ENCODE measurements around the gene PAX6. TPM values are rescaled to one million over a fixed set of nuclear protein-coding genes. Genes with fewer than 3 reads are reported as not detected.

PAX6 gene
- total and polyA plus RNA-seq, 9 of the 15 experiments (the other 6 are each of a cell fraction or from before 2014, with no cell fraction given), result 1.5 to 10.9 (median 5.3) TPM

- TF ChIP-seq HDGF (IDR thresholded peaks at IDR 0.05), result no peak
- TF ChIP-seq FOS (IDR thresholded peaks at IDR 0.05; ENCODE audit: extremely low read depth, insufficient read length), result no peak
- TF ChIP-seq ATF2 (CRISPR knock-in tag; IDR thresholded peaks at IDR 0.05), result no peak
- TF ChIP-seq EGR1 (conservative IDR thresholded peaks at IDR 0.05), result peak; percentile 25; the same call in 1 of the 2 replicates
- TF ChIP-seq HMGN3 (IDR thresholded peaks at IDR 0.05; ENCODE audit: borderline replicate concordance, extremely low read depth, insufficient read length, low read depth, low read length), result no peak
- TF ChIP-seq CREB5 (CRISPR knock-in tag; IDR thresholded peaks at IDR 0.05), result no peak
- no peak for TF ChIP-seq HMGXB4 (CRISPR knock-in tag; IDR thresholded peaks at IDR 0.05)
- TF ChIP-seq RBM25 (IDR thresholded peaks at IDR 0.05; ENCODE audit: low read depth, low read length, severe bottlenecking), result no peak
- TF ChIP-seq ZNF134 (CRISPR knock-in tag; conservative IDR thresholded peaks at IDR 0.05), result no peak
- TF ChIP-seq MAZ (CRISPR knock-in tag; conservative IDR thresholded peaks at IDR 0.05 in 1 of 2, IDR thresholded peaks at IDR 0.05 in 1 of 2), result no peak
- no peak for TF ChIP-seq ZNF12 (CRISPR knock-in tag; IDR thresholded peaks at IDR 0.05)
- TF ChIP-seq KAT7 (CRISPR knock-in tag; IDR thresholded peaks at IDR 0.05; ENCODE audit: borderline replicate concordance), result no peak
- no peak for TF ChIP-seq FUS (optimal IDR thresholded peaks at IDR 0.05; ENCODE audit: low read depth, low read length)
- no peak for TF ChIP-seq SRF (CRISPR knock-in tag; IDR thresholded peaks at IDR 0.05)
- no peak for TF ChIP-seq HMG20A (CRISPR knock-in tag; conservative IDR thresholded peaks at IDR 0.05)
- no peak for TF ChIP-seq HDAC6 (IDR thresholded peaks at IDR 0.05; ENCODE audit: low read depth, low read length)
- no peak for TF ChIP-seq DDX20 (tag; IDR thresholded peaks at IDR 0.05; ENCODE audit: low read depth)
- TF ChIP-seq ESRRB (CRISPR knock-in tag; IDR thresholded peaks at IDR 0.05; ENCODE audit: borderline replicate concordance), result no peak
- no peak for TF ChIP-seq SMARCB1 (IDR thresholded peaks at IDR 0.05; ENCODE audit: insufficient read length, low read depth)
- TF ChIP-seq ZNF740 (CRISPR knock-in tag; IDR thresholded peaks at IDR 0.05), result no peak
- no peak for TF ChIP-seq ZNF740 (tag; IDR thresholded peaks at IDR 0.05)
- no peak for TF ChIP-seq BRD9 (IDR thresholded peaks at IDR 0.05; ENCODE audit: low read depth, partially characterized antibody)
Measured at GRCh38 chr11:31782257-31782656, 28.9 kb downstream of the PAX6 start (continued).

All from K562 (cell line).